IPS-18a (cell line): ENCODE measurements around the gene TRHDE.

Experiments
- H3K27ac ChIP-seq: one replicate; pipeline ENCODE4 v1.5.1; 2013; ENCODE audit warnings: low read length
- H3K27me3 ChIP-seq: one replicate; pipeline ENCODE4 v1.6.1; 2013; ENCODE audit warnings: mild to moderate bottlenecking, low read length; ENCODE audit not compliant: control insufficient read depth, insufficient read depth
- H3K36me3 ChIP-seq: one replicate; pipeline ENCODE4 v1.6.1; 2013; ENCODE audit warnings: low read depth, low read length; ENCODE audit not compliant: control insufficient read depth
- H3K4me1 ChIP-seq: one replicate; pipeline ENCODE4 v1.6.1; 2013; ENCODE audit warnings: low read depth, low read length; ENCODE audit not compliant: control insufficient read depth
- H3K4me3 ChIP-seq: one replicate; pipeline ENCODE4 v1.5.1; 2013; ENCODE audit warnings: low read length
- H3K9ac ChIP-seq: one replicate; pipeline ENCODE4 v1.6.1; 2013; ENCODE audit warnings: mild to moderate bottlenecking, low read length, moderate library complexity
- H3K9me3 ChIP-seq: one replicate; pipeline ENCODE4 v1.6.1; 2013; ENCODE audit warnings: low read depth, low read length; ENCODE audit not compliant: control insufficient read depth

TRHDE gene

DNA sequence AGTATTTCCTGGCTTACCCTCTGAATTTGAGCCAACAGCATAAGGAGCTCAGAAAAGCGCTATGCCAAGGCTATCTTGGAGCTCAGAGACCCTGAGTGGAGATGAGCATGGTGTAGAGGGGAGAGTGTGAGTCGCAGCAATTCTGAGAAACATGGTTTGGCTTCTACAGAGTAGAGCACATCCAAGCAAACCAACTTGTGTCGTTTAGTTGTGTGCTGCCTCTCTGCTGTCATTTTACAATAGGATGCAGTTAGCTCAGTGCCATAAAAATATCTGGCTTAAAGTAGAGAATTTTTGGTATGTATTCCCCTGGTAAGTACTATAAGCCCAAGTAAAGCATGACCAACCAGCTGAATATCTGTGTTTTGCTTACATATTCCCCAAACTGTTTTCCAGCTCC lies 249.2 kb downstream of the TRHDE start:
- no peaks in the 10 kb centered on the region for H3K9me3 ChIP-seq
- H3K27me3 ChIP-seq = no peaks in the 10 kb centered on the region
- no peak overlapping the region for H3K4me3 ChIP-seq
- no peaks in the 10 kb centered on the region for H3K4me1 ChIP-seq
- no peak overlapping the region for H3K9ac ChIP-seq
- no peak overlapping the region for H3K27ac ChIP-seq
- no peaks in the 10 kb centered on the region for H3K36me3 ChIP-seq

DNA sequence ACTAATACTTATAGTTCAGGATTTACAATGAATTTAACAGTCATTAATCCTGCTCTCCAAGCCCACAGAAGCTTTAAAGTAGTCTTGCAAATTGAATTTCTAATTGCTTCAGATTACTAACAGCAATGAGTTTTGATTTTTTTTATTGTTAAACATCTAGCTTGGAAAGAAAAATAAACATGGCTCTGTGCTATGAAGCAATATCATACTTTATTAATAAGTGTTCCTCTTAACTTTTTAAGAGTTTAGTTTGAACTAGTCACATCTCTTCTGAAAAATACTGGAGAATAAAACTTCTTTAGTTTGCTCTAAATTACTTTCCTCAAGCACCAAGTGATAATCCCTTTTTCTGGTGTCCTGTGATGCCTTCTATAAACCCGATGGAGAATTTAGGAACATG lies 250.2 kb downstream of the TRHDE start:
- Histone ChIP-seq H3K4me3 (no peak overlapping the region), H3K9ac (no peak overlapping the region), H3K36me3 (no peaks in the 10 kb centered on the region), H3K27me3 (no peaks in the 10 kb centered on the region), H3K27ac (no peak overlapping the region), H3K4me1 (no peaks in the 10 kb centered on the region), H3K9me3 (no peaks in the 10 kb centered on the region)

DNA sequence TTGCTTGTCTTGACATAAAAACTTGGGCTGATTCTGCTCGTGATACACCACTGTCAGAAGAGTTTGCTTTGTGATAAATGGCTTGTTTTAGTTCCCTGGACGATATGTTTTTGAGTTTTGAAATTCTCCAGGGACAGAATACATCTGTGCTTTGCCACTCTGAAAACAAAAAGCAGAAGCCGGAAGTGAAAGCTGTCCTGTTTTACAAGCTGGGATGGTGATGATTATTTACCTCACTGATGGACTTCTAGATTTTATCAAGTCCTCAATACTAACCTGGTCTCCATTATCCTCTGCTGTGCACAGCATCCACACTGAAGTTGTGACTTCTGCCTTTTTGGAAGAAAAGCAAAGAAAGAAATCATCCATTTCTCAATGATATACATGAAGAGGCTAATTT lies 251.6 kb downstream of the TRHDE start:
- Histone ChIP-seq H3K9ac (no peak overlapping the region), H3K27me3 (no peaks in the 10 kb centered on the region), H3K27ac (no peak overlapping the region), H3K36me3 (no peaks in the 10 kb centered on the region), H3K9me3 (no peaks in the 10 kb centered on the region), H3K4me1 (no peaks in the 10 kb centered on the region), H3K4me3 (no peak overlapping the region)

DNA sequence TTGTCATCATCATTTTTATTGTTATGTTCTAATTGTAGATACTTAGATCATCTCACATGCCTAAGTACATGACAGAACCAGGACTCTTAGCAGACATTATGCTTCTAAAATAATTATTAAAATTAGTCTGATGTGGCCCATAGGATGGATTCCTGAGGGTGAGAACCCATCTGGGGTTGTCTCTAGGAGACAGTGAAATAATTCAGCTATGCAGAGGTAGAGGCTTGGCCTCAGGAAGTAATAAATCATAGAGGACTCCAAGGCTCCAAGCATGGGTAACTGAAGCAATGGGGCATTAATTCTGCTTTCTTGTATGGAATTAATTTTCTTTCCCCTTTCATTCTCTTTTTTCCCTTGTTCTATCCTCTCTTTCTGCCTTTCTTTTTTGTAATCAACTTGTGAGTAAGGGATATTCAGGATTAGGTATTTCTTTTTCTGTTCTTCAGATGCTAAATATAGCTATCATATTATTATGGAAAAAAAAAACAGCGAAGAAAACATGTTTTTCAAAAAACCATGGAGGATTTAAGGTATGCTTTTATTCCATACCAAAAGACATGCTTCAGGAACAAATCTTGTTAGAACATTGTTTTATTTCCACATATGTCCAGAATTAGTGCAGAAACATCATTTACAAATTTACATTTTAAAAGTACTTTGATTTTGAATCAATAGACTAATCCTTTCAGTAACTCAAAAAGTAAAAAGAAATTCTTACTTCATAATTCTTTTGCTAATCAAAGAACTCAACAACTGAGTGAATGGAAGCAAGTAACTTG lies 263.2 kb downstream of the TRHDE start:
- H3K36me3 ChIP-seq = no peaks in the 10 kb centered on the region
- H3K9ac ChIP-seq = no peak overlapping the region
- no peaks in the 10 kb centered on the region for H3K9me3 ChIP-seq
- H3K4me3 ChIP-seq = no peak overlapping the region
- no peak overlapping the region for H3K27ac ChIP-seq
- H3K4me1 ChIP-seq = peaks cover 6% of the 10 kb centered on the region
- H3K27me3 ChIP-seq = no peaks in the 10 kb centered on the region

DNA sequence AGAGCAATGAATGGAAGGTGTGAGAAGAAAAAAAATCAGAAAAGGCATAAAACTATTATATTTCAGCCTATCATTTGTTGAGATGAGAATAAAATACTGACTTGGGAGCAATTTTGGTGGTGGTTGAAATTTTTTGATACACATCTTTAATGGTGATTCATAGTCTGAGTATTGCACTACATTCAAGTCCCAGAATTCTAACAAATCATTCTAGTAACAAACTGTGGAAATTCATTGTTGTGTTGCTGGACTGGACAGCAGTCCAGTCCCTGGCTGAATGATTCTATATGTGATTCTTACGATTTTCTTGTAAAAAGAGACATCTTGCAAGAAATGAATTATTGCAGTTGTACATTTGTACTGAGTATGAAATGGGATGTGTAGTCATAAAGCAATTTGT lies 268.6 kb downstream of the TRHDE start:
- Histone ChIP-seq H3K36me3 (no peaks in the 10 kb centered on the region), H3K4me3 (no peak overlapping the region), H3K27ac (no peak overlapping the region), H3K9ac (no peak overlapping the region), H3K4me1 (no peaks in the 10 kb centered on the region), H3K27me3 (no peaks in the 10 kb centered on the region), H3K9me3 (no peaks in the 10 kb centered on the region)

DNA sequence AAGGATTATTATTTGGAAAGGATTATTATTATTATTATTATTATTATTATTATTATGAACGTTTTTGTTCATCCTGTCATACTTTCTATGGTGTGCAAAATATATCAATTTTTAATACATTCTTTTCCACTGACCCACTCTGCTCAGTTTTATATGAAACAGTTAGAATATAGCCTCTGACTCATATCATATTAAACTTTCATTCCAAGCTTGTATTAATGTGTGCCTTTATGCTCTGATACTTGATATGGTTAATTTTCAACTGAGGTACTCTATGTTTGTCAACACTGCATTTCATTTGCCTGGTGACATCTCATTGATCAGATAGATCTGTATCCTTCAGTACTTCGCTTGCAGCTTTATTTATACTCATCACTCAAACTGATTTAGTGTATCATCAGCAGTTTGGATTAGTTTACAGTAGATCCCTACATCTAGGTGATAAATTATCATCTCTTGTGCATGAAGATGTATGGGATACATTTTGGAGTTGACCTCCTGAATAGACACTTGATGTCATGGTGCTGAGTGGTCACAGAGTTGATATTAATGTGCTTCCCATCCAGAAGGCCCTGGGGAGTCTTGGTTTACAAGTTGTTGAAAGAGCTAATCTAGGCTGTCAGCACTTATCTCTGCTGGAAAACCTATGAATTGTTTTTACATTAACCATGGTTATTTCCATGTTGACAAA lies 271.8 kb downstream of the TRHDE start:
- Histone ChIP-seq H3K4me1 (peaks cover 4% of the 10 kb centered on the region), H3K36me3 (no peaks in the 10 kb centered on the region), H3K27ac (no peak overlapping the region), H3K27me3 (no peaks in the 10 kb centered on the region), H3K4me3 (no peak overlapping the region), H3K9me3 (no peaks in the 10 kb centered on the region), H3K9ac (no peak overlapping the region)

DNA sequence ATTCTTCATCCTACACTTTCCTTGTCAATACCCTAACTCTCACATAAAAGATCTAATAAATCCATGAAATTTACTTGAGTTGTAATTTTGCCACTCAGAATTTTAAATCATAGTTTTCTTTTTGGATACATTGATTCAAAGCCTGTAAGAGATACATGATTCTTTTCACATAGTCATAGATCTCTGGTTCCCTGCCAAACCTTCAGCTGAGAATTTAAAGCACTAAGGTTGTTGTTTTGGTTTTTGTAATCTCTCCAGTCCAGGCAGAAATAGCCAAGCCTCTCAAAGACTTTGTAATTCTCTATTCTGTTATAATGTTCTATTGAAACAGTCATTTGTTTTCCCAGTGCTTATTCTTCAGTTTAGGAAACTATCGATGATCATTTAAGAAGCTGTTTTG lies 273.9 kb downstream of the TRHDE start:
- H3K27me3 ChIP-seq = no peaks in the 10 kb centered on the region

DNA sequence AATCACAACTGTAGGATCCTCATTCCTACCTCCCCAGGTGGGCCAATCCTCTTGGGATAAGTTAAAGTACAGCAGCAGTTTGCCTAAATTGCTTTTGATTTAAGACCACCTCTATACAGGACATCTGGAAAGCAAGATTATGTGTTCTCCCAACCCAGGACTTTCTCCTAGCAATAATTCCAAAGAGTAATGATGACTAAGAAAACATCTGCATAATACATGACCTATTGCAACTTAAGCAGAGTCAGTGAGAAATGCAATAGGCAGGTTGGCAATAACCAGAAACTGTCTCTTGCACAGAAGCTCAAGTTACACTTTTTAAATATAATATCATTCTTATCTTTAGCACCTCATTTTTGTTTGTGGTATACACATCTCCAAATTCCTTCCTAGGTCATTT lies 275.4 kb downstream of the TRHDE start:
- Histone ChIP-seq H3K4me3 (no peak overlapping the region), H3K36me3 (no peaks in the 10 kb centered on the region), H3K27ac (no peak overlapping the region), H3K4me1 (peaks cover 4% of the 10 kb centered on the region), H3K27me3 (no peaks in the 10 kb centered on the region), H3K9ac (no peak overlapping the region), H3K9me3 (no peaks in the 10 kb centered on the region)

More for the DNA sequence above, 273.9 kb downstream of the TRHDE start:
- H3K4me1 ChIP-seq = peaks cover 4% of the 10 kb centered on the region
- no peak overlapping the region for H3K27ac ChIP-seq
- H3K36me3 ChIP-seq = no peaks in the 10 kb centered on the region
- H3K4me3 ChIP-seq = no peak overlapping the region
- H3K9me3 ChIP-seq = no peaks in the 10 kb centered on the region
- H3K9ac ChIP-seq = no peak overlapping the region

DNA sequence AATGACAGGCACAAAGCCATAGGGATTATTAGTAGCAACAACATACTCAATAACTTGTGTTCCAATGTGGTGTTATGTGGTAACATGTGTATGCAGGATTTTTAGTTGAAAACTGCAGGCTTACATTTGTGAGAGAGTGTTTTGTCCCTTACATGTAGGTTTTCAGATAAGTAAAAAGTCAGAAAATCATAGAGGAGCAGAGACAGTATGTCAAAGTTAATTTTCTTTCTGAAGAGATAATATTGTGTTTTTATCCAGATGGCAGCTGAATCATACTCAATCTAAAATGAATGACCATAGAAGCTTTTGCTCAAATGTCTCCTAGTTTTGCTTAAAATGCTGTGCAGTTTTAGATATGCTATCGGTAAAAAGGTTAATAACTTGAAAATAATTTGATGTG lies 277.0 kb downstream of the TRHDE start:
- Histone ChIP-seq H3K4me1 (peaks cover 4% of the 10 kb centered on the region), H3K27ac (no peak overlapping the region), H3K9ac (no peak overlapping the region), H3K36me3 (no peaks in the 10 kb centered on the region), H3K9me3 (no peaks in the 10 kb centered on the region), H3K4me3 (no peak overlapping the region), H3K27me3 (no peaks in the 10 kb centered on the region)

DNA sequence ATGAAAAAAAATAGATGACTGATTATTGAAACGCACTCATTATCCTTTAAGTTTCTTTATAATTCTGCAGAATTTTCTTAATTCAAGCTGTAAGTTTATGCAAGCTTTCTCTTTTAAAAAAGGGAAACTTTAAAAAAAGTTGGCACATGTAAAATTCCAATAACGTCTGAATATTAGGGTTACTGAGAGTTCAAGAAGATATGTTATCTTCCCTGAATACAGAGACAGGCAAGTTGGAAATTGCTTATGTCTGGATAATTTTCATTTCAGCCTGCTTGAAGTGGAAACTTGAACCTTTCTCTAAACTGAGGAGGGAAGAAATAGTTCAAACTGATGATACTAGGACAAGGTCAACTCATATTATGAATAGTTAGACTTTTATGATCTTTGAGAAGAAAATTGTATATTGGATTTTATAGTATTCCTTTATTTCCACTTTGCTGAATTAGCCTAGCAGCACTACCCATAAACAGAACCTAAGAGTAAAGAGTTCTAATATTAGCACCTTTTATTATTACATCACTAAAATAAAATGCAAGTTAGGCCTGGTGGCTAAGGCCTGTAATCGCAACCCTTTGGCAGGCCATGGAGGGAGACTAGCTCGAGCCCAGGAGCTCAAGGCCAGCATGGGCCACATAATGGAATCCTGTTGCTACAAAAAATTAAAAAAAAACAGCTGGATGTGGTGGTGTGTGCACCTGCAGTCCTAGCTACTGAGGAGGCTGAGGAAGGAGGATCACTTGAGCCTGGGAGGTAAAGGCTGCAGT lies 288.0 kb downstream of the TRHDE start:
- Histone ChIP-seq H3K27ac (no peak overlapping the region), H3K27me3 (no peaks in the 10 kb centered on the region), H3K4me1 (no peaks in the 10 kb centered on the region), H3K9me3 (no peaks in the 10 kb centered on the region), H3K36me3 (no peaks in the 10 kb centered on the region), H3K4me3 (no peak overlapping the region), H3K9ac (no peak overlapping the region)

DNA sequence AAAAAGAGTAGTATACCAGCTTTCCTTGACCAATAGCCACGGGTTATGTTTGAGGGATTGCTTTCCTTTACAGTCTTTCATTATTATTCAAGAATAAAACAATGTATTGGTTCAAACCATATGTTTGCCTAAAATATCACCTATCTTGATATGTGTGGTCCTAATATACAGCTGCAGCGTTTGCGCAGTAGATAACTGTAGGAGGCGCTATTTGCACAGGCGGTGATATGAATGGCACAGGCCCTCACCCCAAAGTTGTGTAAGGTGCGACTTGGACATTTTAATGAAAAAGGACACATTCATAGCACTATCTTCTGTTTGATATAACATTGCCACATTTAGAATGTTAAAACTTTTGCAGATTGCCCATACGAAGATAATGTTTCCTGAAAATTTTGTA lies 298.4 kb downstream of the TRHDE start:
- H3K9me3 ChIP-seq = no peaks in the 10 kb centered on the region
- H3K4me1 ChIP-seq = no peaks in the 10 kb centered on the region
- H3K4me3 ChIP-seq = no peak overlapping the region
- H3K27me3 ChIP-seq = no peaks in the 10 kb centered on the region
- H3K36me3 ChIP-seq = no peaks in the 10 kb centered on the region
- H3K9ac ChIP-seq = no peak overlapping the region
- no peak overlapping the region for H3K27ac ChIP-seq
